GM23338 (cell line): ENCODE results near the gene SSBP2. TPM values are rescaled to one million over a fixed set of nuclear protein-coding genes. Genes with fewer than 3 reads are reported as not detected.

Source experiments
- CREB1 ChIP-seq: fragments of 250-450 bp; sonication (Bioruptor Pico); IDR thresholded peaks from 2 replicates; pipeline ENCODE4 v1.5.0; 2020; ENCODE audit warnings: low read depth, mild to moderate bottlenecking, moderate library complexity
- EZH2 ChIP-seq: fragments of 200-600 bp; sonication (generic); IDR thresholded peaks from one replicate; pipeline ENCODE4 v1.8.0; 2017; ENCODE audit warnings: antibody characterized with exemption, mild to moderate bottlenecking, low read depth; ENCODE audit not compliant: unreplicated experiment
- EZH2phosphoT487 ChIP-seq: fragments of 200-600 bp; sonication (generic); IDR thresholded peaks from one replicate; pipeline ENCODE4 v1.8.1; 2018; ENCODE audit warnings: antibody characterized with exemption; ENCODE audit not compliant: unreplicated experiment
- NANOG ChIP-seq: IDR thresholded peaks from 2 replicates; pipeline ENCODE4 v1.6.1; 2016; ENCODE audit warnings: antibody characterized with exemption, borderline replicate concordance
- POLR2AphosphoS5 ChIP-seq: IDR thresholded peaks from 2 replicates; pipeline ENCODE4 v1.6.1; 2016; ENCODE audit warnings: antibody characterized with exemption, low read depth
- STAT1 ChIP-seq: IDR thresholded peaks from one replicate; pipeline ENCODE4 v1.6.1; 2016; ENCODE audit warnings: antibody characterized with exemption; ENCODE audit not compliant: unreplicated experiment
- ZNF114 ChIP-seq: fragments of 250-450 bp; sonication (Bioruptor Pico); IDR thresholded peaks from 2 replicates; pipeline ENCODE4 v1.5.0; 2020; ENCODE audit warnings: mild to moderate bottlenecking, moderate library complexity
- ZNF331 ChIP-seq: fragments of 250-450 bp; sonication (Bioruptor Pico); IDR thresholded peaks from 2 replicates; pipeline ENCODE4 v1.5.0; 2020; ENCODE audit warnings: low read depth, mild to moderate bottlenecking, moderate library complexity
- polyA plus RNA-seq: library from polyadenylated mRNA; unstranded; fragments of >200 nt; fragmentation: Nextera tagmentation; extraction: Ambion mirVana; gene quantifications from 2 replicates; pipeline ENCODE4 v1.2.1, GENCODE V29; 2016
- total RNA-seq: library from RNA; depleted of rRNA; stranded (reverse); fragments of >200 nt; shearing (Covaris generic); gene quantifications from 2 replicates; pipeline ENCODE4 v1.2.3, GENCODE V29; 2014
- TF ChIP-seq, protein P1 (sequence below): fragments of 250-450 bp; sonication (Bioruptor Pico); IDR thresholded peaks from 2 replicates; pipeline ENCODE4 v1.5.0; 2020; ENCODE audit warnings: mild to moderate bottlenecking, moderate library complexity
- TF ChIP-seq, protein P2 (sequence below), 2 experiments: fragments of 200-600 bp in 1 of 2; sonication (generic) in 1 of 2; conservative IDR thresholded peaks; 2 replicates each; pipeline versions ENCODE4 v1.5.1 to v1.6.1; 2016 to 2017; ENCODE audit warnings: antibody characterized with exemption in 2 of 2, low read depth in 2 of 2, mild to moderate bottlenecking in 2 of 2, moderate library complexity in 1 of 2
- TF ChIP-seq, protein P3 (sequence below): IDR thresholded peaks from one replicate; pipeline ENCODE4 v1.6.1; 2018; ENCODE audit warnings: antibody characterized with exemption; ENCODE audit not compliant: unreplicated experiment

Gene SSBP2
- total and polyA plus RNA-seq, 2 experiments from 2014 or later = 21.5 to 24.7 TPM

GRCh38 chr5:81519217-81519905 lies 231.5 kb downstream of the SSBP2 start (continued):
- TF ChIP-seq, protein P1, sequence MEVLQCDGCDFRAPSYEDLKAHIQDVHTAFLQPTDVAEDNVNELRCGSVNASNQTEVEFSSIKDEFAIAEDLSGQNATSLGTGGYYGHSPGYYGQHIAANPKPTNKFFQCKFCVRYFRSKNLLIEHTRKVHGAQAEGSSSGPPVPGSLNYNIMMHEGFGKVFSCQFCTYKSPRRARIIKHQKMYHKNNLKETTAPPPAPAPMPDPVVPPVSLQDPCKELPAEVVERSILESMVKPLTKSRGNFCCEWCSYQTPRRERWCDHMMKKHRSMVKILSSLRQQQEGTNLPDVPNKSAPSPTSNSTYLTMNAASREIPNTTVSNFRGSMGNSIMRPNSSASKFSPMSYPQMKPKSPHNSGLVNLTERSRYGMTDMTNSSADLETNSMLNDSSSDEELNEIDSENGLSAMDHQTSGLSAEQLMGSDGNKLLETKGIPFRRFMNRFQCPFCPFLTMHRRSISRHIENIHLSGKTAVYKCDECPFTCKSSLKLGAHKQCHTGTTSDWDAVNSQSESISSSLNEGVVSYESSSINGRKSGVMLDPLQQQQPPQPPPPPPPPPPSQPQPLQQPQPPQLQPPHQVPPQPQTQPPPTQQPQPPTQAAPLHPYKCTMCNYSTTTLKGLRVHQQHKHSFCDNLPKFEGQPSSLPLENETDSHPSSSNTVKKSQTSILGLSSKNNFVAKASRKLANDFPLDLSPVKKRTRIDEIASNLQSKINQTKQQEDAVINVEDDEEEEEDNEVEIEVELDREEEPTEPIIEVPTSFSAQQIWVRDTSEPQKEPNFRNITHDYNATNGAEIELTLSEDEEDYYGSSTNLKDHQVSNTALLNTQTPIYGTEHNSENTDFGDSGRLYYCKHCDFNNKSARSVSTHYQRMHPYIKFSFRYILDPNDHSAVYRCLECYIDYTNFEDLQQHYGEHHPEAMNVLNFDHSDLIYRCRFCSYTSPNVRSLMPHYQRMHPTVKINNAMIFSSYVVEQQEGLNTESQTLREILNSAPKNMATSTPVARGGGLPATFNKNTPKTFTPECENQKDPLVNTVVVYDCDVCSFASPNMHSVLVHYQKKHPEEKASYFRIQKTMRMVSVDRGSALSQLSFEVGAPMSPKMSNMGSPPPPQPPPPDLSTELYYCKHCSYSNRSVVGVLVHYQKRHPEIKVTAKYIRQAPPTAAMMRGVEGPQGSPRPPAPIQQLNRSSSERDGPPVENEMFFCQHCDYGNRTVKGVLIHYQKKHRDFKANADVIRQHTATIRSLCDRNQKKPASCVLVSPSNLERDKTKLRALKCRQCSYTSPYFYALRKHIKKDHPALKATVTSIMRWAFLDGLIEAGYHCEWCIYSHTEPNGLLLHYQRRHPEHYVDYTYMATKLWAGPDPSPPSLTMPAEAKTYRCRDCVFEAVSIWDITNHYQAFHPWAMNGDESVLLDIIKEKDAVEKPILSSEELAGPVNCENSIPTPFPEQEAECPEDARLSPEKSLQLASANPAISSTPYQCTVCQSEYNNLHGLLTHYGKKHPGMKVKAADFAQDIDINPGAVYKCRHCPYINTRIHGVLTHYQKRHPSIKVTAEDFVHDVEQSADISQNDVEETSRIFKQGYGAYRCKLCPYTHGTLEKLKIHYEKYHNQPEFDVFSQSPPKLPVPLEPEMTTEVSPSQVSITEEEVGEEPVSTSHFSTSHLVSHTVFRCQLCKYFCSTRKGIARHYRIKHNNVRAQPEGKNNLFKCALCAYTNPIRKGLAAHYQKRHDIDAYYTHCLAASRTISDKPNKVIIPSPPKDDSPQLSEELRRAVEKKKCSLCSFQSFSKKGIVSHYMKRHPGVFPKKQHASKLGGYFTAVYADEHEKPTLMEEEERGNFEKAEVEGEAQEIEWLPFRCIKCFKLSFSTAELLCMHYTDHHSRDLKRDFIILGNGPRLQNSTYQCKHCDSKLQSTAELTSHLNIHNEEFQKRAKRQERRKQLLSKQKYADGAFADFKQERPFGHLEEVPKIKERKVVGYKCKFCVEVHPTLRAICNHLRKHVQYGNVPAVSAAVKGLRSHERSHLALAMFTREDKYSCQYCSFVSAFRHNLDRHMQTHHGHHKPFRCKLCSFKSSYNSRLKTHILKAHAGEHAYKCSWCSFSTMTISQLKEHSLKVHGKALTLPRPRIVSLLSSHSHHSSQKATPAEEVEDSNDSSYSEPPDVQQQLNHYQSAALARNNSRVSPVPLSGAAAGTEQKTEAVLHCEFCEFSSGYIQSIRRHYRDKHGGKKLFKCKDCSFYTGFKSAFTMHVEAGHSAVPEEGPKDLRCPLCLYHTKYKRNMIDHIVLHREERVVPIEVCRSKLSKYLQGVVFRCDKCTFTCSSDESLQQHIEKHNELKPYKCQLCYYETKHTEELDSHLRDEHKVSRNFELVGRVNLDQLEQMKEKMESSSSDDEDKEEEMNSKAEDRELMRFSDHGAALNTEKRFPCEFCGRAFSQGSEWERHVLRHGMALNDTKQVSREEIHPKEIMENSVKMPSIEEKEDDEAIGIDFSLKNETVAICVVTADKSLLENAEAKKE (CRISPR knock-in tag) = no peak
- TF ChIP-seq EZH2 (no peak), ZNF114 (CRISPR knock-in tag) (no peak), POLR2AphosphoS5 (no peak), NANOG (no peak), ZNF331 (CRISPR knock-in tag) (no peak), CREB1 (CRISPR knock-in tag) (no peak), EZH2phosphoT487 (no peak), STAT1 (no peak)
- TF ChIP-seq, protein P2, sequence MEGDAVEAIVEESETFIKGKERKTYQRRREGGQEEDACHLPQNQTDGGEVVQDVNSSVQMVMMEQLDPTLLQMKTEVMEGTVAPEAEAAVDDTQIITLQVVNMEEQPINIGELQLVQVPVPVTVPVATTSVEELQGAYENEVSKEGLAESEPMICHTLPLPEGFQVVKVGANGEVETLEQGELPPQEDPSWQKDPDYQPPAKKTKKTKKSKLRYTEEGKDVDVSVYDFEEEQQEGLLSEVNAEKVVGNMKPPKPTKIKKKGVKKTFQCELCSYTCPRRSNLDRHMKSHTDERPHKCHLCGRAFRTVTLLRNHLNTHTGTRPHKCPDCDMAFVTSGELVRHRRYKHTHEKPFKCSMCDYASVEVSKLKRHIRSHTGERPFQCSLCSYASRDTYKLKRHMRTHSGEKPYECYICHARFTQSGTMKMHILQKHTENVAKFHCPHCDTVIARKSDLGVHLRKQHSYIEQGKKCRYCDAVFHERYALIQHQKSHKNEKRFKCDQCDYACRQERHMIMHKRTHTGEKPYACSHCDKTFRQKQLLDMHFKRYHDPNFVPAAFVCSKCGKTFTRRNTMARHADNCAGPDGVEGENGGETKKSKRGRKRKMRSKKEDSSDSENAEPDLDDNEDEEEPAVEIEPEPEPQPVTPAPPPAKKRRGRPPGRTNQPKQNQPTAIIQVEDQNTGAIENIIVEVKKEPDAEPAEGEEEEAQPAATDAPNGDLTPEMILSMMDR (conservative IDR thresholded peaks at IDR 0.05; ENCODE audit: low read depth in 2 of 2) = no peak
- TF ChIP-seq, protein P3, sequence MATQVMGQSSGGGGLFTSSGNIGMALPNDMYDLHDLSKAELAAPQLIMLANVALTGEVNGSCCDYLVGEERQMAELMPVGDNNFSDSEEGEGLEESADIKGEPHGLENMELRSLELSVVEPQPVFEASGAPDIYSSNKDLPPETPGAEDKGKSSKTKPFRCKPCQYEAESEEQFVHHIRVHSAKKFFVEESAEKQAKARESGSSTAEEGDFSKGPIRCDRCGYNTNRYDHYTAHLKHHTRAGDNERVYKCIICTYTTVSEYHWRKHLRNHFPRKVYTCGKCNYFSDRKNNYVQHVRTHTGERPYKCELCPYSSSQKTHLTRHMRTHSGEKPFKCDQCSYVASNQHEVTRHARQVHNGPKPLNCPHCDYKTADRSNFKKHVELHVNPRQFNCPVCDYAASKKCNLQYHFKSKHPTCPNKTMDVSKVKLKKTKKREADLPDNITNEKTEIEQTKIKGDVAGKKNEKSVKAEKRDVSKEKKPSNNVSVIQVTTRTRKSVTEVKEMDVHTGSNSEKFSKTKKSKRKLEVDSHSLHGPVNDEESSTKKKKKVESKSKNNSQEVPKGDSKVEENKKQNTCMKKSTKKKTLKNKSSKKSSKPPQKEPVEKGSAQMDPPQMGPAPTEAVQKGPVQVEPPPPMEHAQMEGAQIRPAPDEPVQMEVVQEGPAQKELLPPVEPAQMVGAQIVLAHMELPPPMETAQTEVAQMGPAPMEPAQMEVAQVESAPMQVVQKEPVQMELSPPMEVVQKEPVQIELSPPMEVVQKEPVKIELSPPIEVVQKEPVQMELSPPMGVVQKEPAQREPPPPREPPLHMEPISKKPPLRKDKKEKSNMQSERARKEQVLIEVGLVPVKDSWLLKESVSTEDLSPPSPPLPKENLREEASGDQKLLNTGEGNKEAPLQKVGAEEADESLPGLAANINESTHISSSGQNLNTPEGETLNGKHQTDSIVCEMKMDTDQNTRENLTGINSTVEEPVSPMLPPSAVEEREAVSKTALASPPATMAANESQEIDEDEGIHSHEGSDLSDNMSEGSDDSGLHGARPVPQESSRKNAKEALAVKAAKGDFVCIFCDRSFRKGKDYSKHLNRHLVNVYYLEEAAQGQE = no peak
